HepG2 (cell line): Measurements from ENCODE around the gene RNF208. TPM values are rescaled to one million over a fixed set of nuclear protein-coding genes. Genes with fewer than 3 reads are reported as not detected.

Experiments used
- ATAC-seq: fragments of 200-7000 bp; cut with Tn5 transposase; 3 replicates; pipeline ENCODE4 v1.9.1; 2020; ENCODE audit warnings: mild to moderate bottlenecking, moderate library complexity
- BruUV-seq: library from RNA; stranded (reverse); fragments of 400-500 nt; replicated peaks from 2 replicates; lab custom pipeline; 2021; lab: Mats Ljungman, UMichigan
- CTCF ChIA-PET: fragments of 300-600 bp; formaldehyde crosslinking; extraction: SDS; loops from one replicate; lab custom pipeline; 2021; ENCODE audit warnings: low total read pairs, inconsistent platforms, low intra/inter-chr PET ratio; lab: Yijun Ruan, JAX
- POLR2A ChIA-PET: fragments of 350-600 bp; sonication (Branson Sonifier 250); formaldehyde crosslinking; loops from one replicate; lab custom pipeline; 2020; ENCODE audit warnings: antibody characterized with exemption, inconsistent platforms; lab: Yijun Ruan, JAX
- DNase-seq: peaks from one replicate; pipeline ENCODE4 v3.0.0-alpha.2; 2015; ENCODE audit warnings: low spot score
- FAIRE-seq: peaks from 3 replicates; lab custom pipeline; 2011; peaks lifted over from hg19 to GRCh38; lab: Jason Lieb, UNC
- H2AFZ ChIP-seq: one replicate; pipeline ENCODE4 v1.6.1; 2011; ENCODE audit warnings: low read length, inconsistent platforms
- H3K27ac ChIP-seq: fragments of 300-600 bp; 3 replicates; pipeline ENCODE4 v1.8.0; 2011; ENCODE audit warnings: mixed run types, mild to moderate bottlenecking, mixed read lengths, low read length, inconsistent platforms; ENCODE audit not compliant: insufficient read depth; ENCODE audit errors: extremely low read length
- H3K27me3 ChIP-seq, 2 experiments: fragments of 200-600 bp in 1 of 2; 2 replicates in 1 of 2; 3 replicates in 1 of 2; pipeline versions ENCODE4 v1.6.0 to v1.8.0; 2011; ENCODE audit warnings: low read length in 2 of 2, mild to moderate bottlenecking in 2 of 2, moderate library complexity in 2 of 2, inconsistent platforms in 1 of 2; ENCODE audit not compliant: insufficient read depth in 2 of 2, control insufficient read depth in 1 of 2
- H3K36me3 ChIP-seq, 2 experiments: fragments of 200-600 bp in 1 of 2; replicated peaks in 1 of 2; 2 replicates in 1 of 2; 3 replicates in 1 of 2; pipeline versions ENCODE4 v1.5.1 to v1.8.0; 2011; ENCODE audit warnings: low read length in 2 of 2, inconsistent platforms in 1 of 2; ENCODE audit not compliant: insufficient read depth in 2 of 2, control insufficient read depth in 1 of 2
- H3K4me1 ChIP-seq: 2 replicates; pipeline ENCODE4 v1.5.1; 2012; ENCODE audit warnings: low read length, inconsistent platforms; ENCODE audit not compliant: insufficient read depth
- H3K4me2 ChIP-seq: 2 replicates; pipeline ENCODE4 v1.6.0; 2011; ENCODE audit warnings: low read depth, low read length, inconsistent platforms
- H3K4me3 ChIP-seq, 3 experiments: fragments of 200-600 bp in 1 of 3; sonication (generic), shearing (Covaris generic) in 1 of 3; replicated peaks in 1 of 3; 2 replicates each; pipeline ENCODE4 v1.5.1; 2011 to 2016; ENCODE audit warnings: low read length in 3 of 3, inconsistent platforms in 2 of 3, low read depth in 2 of 3, mild to moderate bottlenecking in 2 of 3, control low read depth in 1 of 3, mixed read lengths in 1 of 3; ENCODE audit not compliant: insufficient read depth in 1 of 3
- H3K79me2 ChIP-seq: one replicate; pipeline ENCODE4 v1.6.1; 2011; ENCODE audit warnings: low read length, inconsistent platforms; ENCODE audit not compliant: insufficient read depth
- H3K9ac ChIP-seq: 2 replicates; pipeline ENCODE4 v1.6.0; 2011; ENCODE audit warnings: mild to moderate bottlenecking, low read depth, low read length, inconsistent platforms; ENCODE audit not compliant: insufficient read depth
- H3K9me3 ChIP-seq: 2 replicates; pipeline ENCODE4 v1.5.1; 2012; ENCODE audit warnings: mild to moderate bottlenecking, low read length
- H4K20me1 ChIP-seq: 2 replicates; pipeline ENCODE4 v1.6.0; 2011; ENCODE audit warnings: inconsistent platforms, mild to moderate bottlenecking, low read length, moderate library complexity; ENCODE audit not compliant: insufficient read depth
- ATF1 ChIP-seq: IDR thresholded peaks from 2 replicates; pipeline ENCODE4 v1.6.1; 2016; ENCODE audit warnings: mild to moderate bottlenecking, control low read depth
- CEBPB ChIP-seq: IDR thresholded peaks from 2 replicates; pipeline ENCODE4 v1.6.1; 2011; ENCODE audit warnings: low read depth, low read length, improper control_type of control experiment, borderline replicate concordance
- CENPX ChIP-seq: sonication (generic); formaldehyde crosslinking; IDR thresholded peaks from 2 replicates; pipeline ENCODE4 v1.9.0; 2021; ENCODE audit warnings: mild to moderate bottlenecking, missing genetic modification reagents, moderate library complexity
- FOXJ3 ChIP-seq: sonication (generic); formaldehyde crosslinking; IDR thresholded peaks from 2 replicates; pipeline ENCODE4 v1.4.0; 2020; ENCODE audit warnings: missing genetic modification reagents, mild to moderate bottlenecking, borderline replicate concordance
- FUBP1 ChIP-seq: sonication (generic); formaldehyde crosslinking; IDR thresholded peaks from 2 replicates; pipeline ENCODE4 v1.5.1; 2020; ENCODE audit warnings: missing genetic modification reagents, mild to moderate bottlenecking, borderline replicate concordance
- HDAC6 ChIP-seq: fragments of 200-600 bp; sonication (generic); IDR thresholded peaks from 2 replicates; pipeline ENCODE4 v1.7.0; 2017; ENCODE audit warnings: mild to moderate bottlenecking, antibody characterized with exemption, low read length, low read depth
- HIVEP1 ChIP-seq: sonication (generic); formaldehyde crosslinking; IDR thresholded peaks from 2 replicates; pipeline ENCODE4 v1.4.0; 2020; ENCODE audit warnings: mild to moderate bottlenecking, missing genetic modification reagents
- HMG20B ChIP-seq: conservative IDR thresholded peaks from 2 replicates; pipeline ENCODE4 v1.6.1; 2016; ENCODE audit warnings: missing genetic modification reagents, missing compliant biosample characterization
- HNRNPLL ChIP-seq: fragments of 200-400 bp; formaldehyde crosslinking; IDR thresholded peaks from 2 replicates; pipeline ENCODE4 v1.6.1; 2017; ENCODE audit warnings: mild to moderate bottlenecking, low read depth, low read length; ENCODE audit not compliant: poor library complexity, severe bottlenecking
- MBD4 ChIP-seq: IDR thresholded peaks from 2 replicates; pipeline ENCODE4 v1.6.1; 2012; ENCODE audit warnings: low read length, inconsistent platforms, borderline replicate concordance
- NKX3-1 ChIP-seq: sonication (generic); formaldehyde crosslinking; IDR thresholded peaks from 2 replicates; pipeline ENCODE4 v1.5.0; 2020; ENCODE audit warnings: missing genetic modification reagents
- SIN3A ChIP-seq: IDR thresholded peaks from 2 replicates; pipeline ENCODE4 v1.6.1; 2011; ENCODE audit warnings: low read depth, mild to moderate bottlenecking, control low read depth, low read length, borderline replicate concordance
- SNRNP70 ChIP-seq: fragments of 200-400 bp; formaldehyde crosslinking; IDR thresholded peaks from 2 replicates; pipeline ENCODE4 v1.6.1; 2017; ENCODE audit warnings: mild to moderate bottlenecking, low read depth, low read length, moderate library complexity
- ZFYVE20 ChIP-seq: sonication (generic); formaldehyde crosslinking; IDR thresholded peaks from 2 replicates; pipeline ENCODE4 v1.8.0; 2023; ENCODE audit warnings: low read depth, mild to moderate bottlenecking, moderate library complexity, missing genetic modification reagents, borderline replicate concordance
- ZNF20 ChIP-seq: sonication (generic); formaldehyde crosslinking; IDR thresholded peaks from 2 replicates; pipeline ENCODE4 v1.4.0; 2020; ENCODE audit warnings: mild to moderate bottlenecking, moderate library complexity, missing genetic modification reagents
- ZNF224 ChIP-seq: sonication (generic); formaldehyde crosslinking; IDR thresholded peaks from 2 replicates; pipeline ENCODE4 v1.5.0; 2020; ENCODE audit warnings: mild to moderate bottlenecking, missing genetic modification reagents
- ZNF333 ChIP-seq: sonication (generic); formaldehyde crosslinking; IDR thresholded peaks from 2 replicates; pipeline ENCODE4 v1.4.0; 2020; ENCODE audit warnings: mild to moderate bottlenecking, missing genetic modification reagents, borderline replicate concordance
- ZNF513 ChIP-seq: sonication (generic); formaldehyde crosslinking; conservative IDR thresholded peaks from 2 replicates; pipeline ENCODE4 v1.5.0; 2020; ENCODE audit warnings: missing genetic modification reagents
- ZNF616 ChIP-seq: sonication (generic); formaldehyde crosslinking; IDR thresholded peaks from 2 replicates; pipeline ENCODE4 v1.5.0; 2020; ENCODE audit warnings: low read depth, mild to moderate bottlenecking, missing genetic modification reagents
- ZNF777 ChIP-seq: sonication (generic); formaldehyde crosslinking; IDR thresholded peaks from 2 replicates; pipeline ENCODE4 v1.4.0; 2020; ENCODE audit warnings: missing genetic modification reagents
- WGBS: methylation state at CpG from one replicate; pipeline ENCODE4 v1.1.6; 2017; ENCODE audit warnings: low lambda C conversion rate; 5-methylcytosine and 5-hydroxymethylcytosine counted together
- in situ Hi-C: cut with HindIII; loops from 2 replicates; pipeline ENCODE4 v1.10.0; 2017; ENCODE audit warnings: low pct_unique_long_range_greater_than_20kb; ENCODE audit not compliant: extremely low pct_ligation_motif_present
- intact Hi-C: fragments of 100-400 bp; cut with micrococcal nuclease; formaldehyde crosslinking; loops from one replicate; pipeline ENCODE4 v1.10.0; 2022; ENCODE audit not compliant: unreplicated experiment
- polyA plus RNA-seq, 8 experiments: library from polyadenylated mRNA; depleted of rRNA in 3 of 8; stranded (reverse) in 7 of 8; unstranded in 1 of 8; fragments of >200 nt; fragmentation: Illumina TruSeq in 4 of 8; extraction: Trizol in 4 of 8; gene quantifications; 2 replicates each; pipeline versions ENCODE4 v1.2.1 to v1.2.3, GENCODE V29; 2011 to 2016; ENCODE audit warnings: low read depth in 4 of 8, missing spikeins in 1 of 8, mixed read lengths in 1 of 8; ENCODE audit not compliant: insufficient read depth in 1 of 8
- total RNA-seq, 5 experiments: library from RNA; depleted of rRNA; stranded (reverse); fragments of >200 nt; fragmentation: Illumina TruSeq; extraction: Trizol; gene quantifications; 2 replicates each; pipeline ENCODE4 v1.2.3, GENCODE V29; 2016; ENCODE audit warnings: low read depth in 1 of 5

The RNF208 gene
- total and polyA plus RNA-seq, 2 of the 13 experiments (the other 11 are each of a cell fraction or from before 2014, with no cell fraction given) = 1.6 to 2.1 TPM

- TF ChIP-seq ZNF20 (CRISPR knock-in tag) (no peak), ZNF616 (CRISPR knock-in tag) (no peak)
These were observed 35.7 kb downstream of the RNF208 start (continued) for GRCh38 chr9:137186385-137186784.

GRCh38 chr9:137185921-137186320 is 36.1 kb downstream of the RNF208 start:
- TF ChIP-seq HIVEP1 = no peak
- no peak for TF ChIP-seq SNRNP70
- no peak for TF ChIP-seq FOXJ3
- TF ChIP-seq ZNF20 (CRISPR knock-in tag) = no peak
- TF ChIP-seq FUBP1 (CRISPR knock-in tag) = no peak
- TF ChIP-seq NKX3-1 = no peak
- no peak for TF ChIP-seq ZNF224 (CRISPR knock-in tag)
- TF ChIP-seq CEBPB = no peak
- no peak for TF ChIP-seq ATF1 (CRISPR knock-in tag)
- TF ChIP-seq ZNF333 (CRISPR knock-in tag) = no peak
- no peak for TF ChIP-seq SIN3A
- TF ChIP-seq HMG20B (CRISPR knock-in tag) = no peak
- no peak for TF ChIP-seq MBD4
- no peak for TF ChIP-seq CENPX (CRISPR knock-in tag)
- TF ChIP-seq ZNF513 (CRISPR knock-in tag) = no peak
- TF ChIP-seq HNRNPLL = no peak
- no peak for TF ChIP-seq ZFYVE20 (CRISPR knock-in tag)
- no peak for TF ChIP-seq HDAC6
- no peak for TF ChIP-seq ZNF777 (CRISPR knock-in tag)

More at GRCh38 chr9:137185921-137186320, 36.1 kb downstream of the RNF208 start:
- Histone ChIP-seq H3K27me3 (no peaks in the 10 kb centered on the region), H3K9me3 (no peaks in the 10 kb centered on the region), H3K4me1 (peaks cover 28% of the 10 kb centered on the region), H3K9ac (no peak overlapping the region), H3K79me2 (peaks cover 26% of the 10 kb centered on the region), H2AFZ (no peak overlapping the region), H3K27ac (no peak overlapping the region), H3K4me2 (no peak overlapping the region), H3K4me3 (no peak overlapping the region; a peak in 1 of 6 replicates), H4K20me1 (no peaks in the 10 kb centered on the region), H3K36me3 (peaks cover 23 to 32% of the 10 kb centered on the region in 2 experiments; a peak in 4 of 5 replicates)
- BruUV-seq = no TSS peak
- in situ Hi-C loops = loop anchor here (5.0 kb wide), 1 partner anchor 41 kb away; the partner anchor contains the start of genes CYSRT1 and RNF224
- intact Hi-C loops = no loop called here
- ATAC-seq (no peak), DNase-seq (no peak), FAIRE-seq (no peak)
- CTCF ChIA-PET = no interaction called here
- 95% methylated on average over 8 of the region's 19 CpGs for WGBS
- POLR2A ChIA-PET = no interaction called here
